Breast epithelium (tissue), 3 donors: ENCODE results near the gene CYP26A1.

Experiments used
- POLR2A ChIP-seq: fragments of 450-650 bp; IDR thresholded peaks from one replicate; pipeline ENCODE4 v1.6.1; 2016; ENCODE audit warnings: antibody characterized with exemption, mild to moderate bottlenecking, moderate library complexity
- POLR2AphosphoS5 ChIP-seq, 3 donors: sonication (generic); formaldehyde crosslinking; IDR thresholded peaks; one replicate each; pipeline ENCODE4 v1.6.1; 2017; ENCODE audit warnings: antibody characterized with exemption in 3 of 3
- TF ChIP-seq, protein P1 (sequence below), 3 donors: fragments of 450-650 bp; IDR thresholded peaks; one replicate each; pipeline ENCODE4 v1.5.1; 2016 to 2017; ENCODE audit warnings: antibody characterized with exemption in 3 of 3, mild to moderate bottlenecking in 3 of 3, moderate library complexity in 3 of 3

DNA sequence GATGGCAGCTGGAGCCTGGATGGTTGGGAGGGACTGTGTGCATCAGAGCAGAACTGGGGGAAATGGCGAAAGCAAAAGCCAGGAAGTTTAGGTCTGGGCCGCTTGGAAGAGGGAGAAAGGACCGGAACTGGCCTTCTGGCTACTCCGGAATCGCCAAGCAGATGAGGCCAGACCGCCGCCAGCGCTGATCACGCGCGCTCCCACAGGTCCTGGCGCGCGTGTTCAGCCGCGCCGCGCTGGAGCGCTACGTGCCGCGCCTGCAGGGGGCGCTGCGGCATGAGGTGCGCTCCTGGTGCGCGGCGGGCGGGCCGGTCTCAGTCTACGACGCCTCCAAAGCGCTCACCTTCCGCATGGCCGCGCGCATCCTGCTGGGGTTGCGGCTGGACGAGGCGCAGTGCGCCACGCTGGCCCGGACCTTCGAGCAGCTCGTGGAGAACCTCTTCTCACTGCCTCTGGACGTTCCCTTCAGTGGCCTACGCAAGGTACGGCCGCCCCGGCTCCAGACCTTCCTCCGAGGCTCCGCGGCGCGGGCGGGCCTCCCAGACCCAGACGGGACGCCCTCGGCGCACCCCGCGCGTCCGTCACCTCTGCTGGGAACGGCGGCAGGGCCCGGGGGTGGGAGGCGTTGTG, 11.1 kb upstream of the CYP26A1 start:
- TF ChIP-seq, protein P1, sequence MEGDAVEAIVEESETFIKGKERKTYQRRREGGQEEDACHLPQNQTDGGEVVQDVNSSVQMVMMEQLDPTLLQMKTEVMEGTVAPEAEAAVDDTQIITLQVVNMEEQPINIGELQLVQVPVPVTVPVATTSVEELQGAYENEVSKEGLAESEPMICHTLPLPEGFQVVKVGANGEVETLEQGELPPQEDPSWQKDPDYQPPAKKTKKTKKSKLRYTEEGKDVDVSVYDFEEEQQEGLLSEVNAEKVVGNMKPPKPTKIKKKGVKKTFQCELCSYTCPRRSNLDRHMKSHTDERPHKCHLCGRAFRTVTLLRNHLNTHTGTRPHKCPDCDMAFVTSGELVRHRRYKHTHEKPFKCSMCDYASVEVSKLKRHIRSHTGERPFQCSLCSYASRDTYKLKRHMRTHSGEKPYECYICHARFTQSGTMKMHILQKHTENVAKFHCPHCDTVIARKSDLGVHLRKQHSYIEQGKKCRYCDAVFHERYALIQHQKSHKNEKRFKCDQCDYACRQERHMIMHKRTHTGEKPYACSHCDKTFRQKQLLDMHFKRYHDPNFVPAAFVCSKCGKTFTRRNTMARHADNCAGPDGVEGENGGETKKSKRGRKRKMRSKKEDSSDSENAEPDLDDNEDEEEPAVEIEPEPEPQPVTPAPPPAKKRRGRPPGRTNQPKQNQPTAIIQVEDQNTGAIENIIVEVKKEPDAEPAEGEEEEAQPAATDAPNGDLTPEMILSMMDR (IDR thresholded peaks at IDR 0.05), result peak in 1 of 3 donors; percentile 25
- TF ChIP-seq POLR2A, result no peak
- no peak for TF ChIP-seq POLR2AphosphoS5 (IDR thresholded peaks at IDR 0.05)
